Measurements from ENCODE around the gene TAS2R9. TPM values are rescaled to one million over a fixed set of nuclear protein-coding genes. Genes with fewer than 3 reads are reported as not detected.

Gene TAS2R9
- total RNA-seq, 2 experiments from 2014 or later = not detected

GRCh38 chr12:10779103-10779502 lies 30.9 kb downstream of the TAS2R9 start:
- ChIA-PET POLR2A (interaction anchor here (0.7 to 1.1 kb wide), 2 partner anchors 14 to 405 kb away, joined by 3 to 4 read pairs; no protein-coding TSS in a partner anchor), CTCF (ENCODE audit: unreplicated experiment) (no interaction called here)
- no peaks in the 10 kb centered on the region for H3K36me3 ChIP-seq (ENCODE audit: insufficient read depth, low read length)
- H3K9me2 ChIP-seq (ENCODE audit: insufficient read depth, low read length) = no peaks in the 10 kb centered on the region
- H3K79me2 ChIP-seq (ENCODE audit: insufficient read depth, low read depth, low read length) = no peaks in the 10 kb centered on the region
- TF ChIP-seq CTCF (conservative IDR thresholded peaks at IDR 0.05; ENCODE audit: low read length) = no peak
- TF ChIP-seq EZH2phosphoT487 (IDR thresholded peaks at IDR 0.05; ENCODE audit: borderline replicate concordance, low read depth, low read length) = no peak
- BruUV-seq (replicated peaks) = no TSS peak
- H3K27ac ChIP-seq (ENCODE audit: low read depth, low read length, poor library complexity, severe bottlenecking) = no peak overlapping the region
- H3K4me1 ChIP-seq (ENCODE audit: insufficient read depth, low read length, poor library complexity, severe bottlenecking) = no peaks in the 10 kb centered on the region
- H4K20me1 ChIP-seq (ENCODE audit: insufficient read depth, low read length) = no peaks in the 10 kb centered on the region
- intact Hi-C loops (cut with micrococcal nuclease; ENCODE audit: unreplicated experiment) = no loop called here
- H3K4me2 ChIP-seq (ENCODE audit: low read length) = no peak overlapping the region
- no peak for DNase-seq (ENCODE audit: low spot score)
- no peaks in the 10 kb centered on the region for H3K9me3 ChIP-seq (ENCODE audit: low read length)
- no peak overlapping the region for H2AFZ ChIP-seq (ENCODE audit: low read length)
- H3K4me3 ChIP-seq (ENCODE audit: low read depth, low read length, poor library complexity, severe bottlenecking) = no peak overlapping the region

- ChIA-PET POLR2A (interaction anchor here (0.6 to 1.2 kb wide), 4 partner anchors 11 to 1505 kb away, joined by 3 to 4 read pairs (median 4); no protein-coding TSS in a partner anchor), CTCF (ENCODE audit: unreplicated experiment) (no interaction called here)
- Histone ChIP-seq H3K27ac (ENCODE audit: low read depth, low read length, poor library complexity, severe bottlenecking) (no peak overlapping the region), H4K20me1 (ENCODE audit: insufficient read depth, low read length) (no peaks in the 10 kb centered on the region), H3K9me3 (ENCODE audit: low read length) (no peaks in the 10 kb centered on the region), H3K4me1 (ENCODE audit: insufficient read depth, low read length, poor library complexity, severe bottlenecking) (no peaks in the 10 kb centered on the region), H3K4me2 (ENCODE audit: low read length) (no peak overlapping the region), H3K79me2 (ENCODE audit: insufficient read depth, low read depth, low read length) (no peaks in the 10 kb centered on the region), H3K36me3 (ENCODE audit: insufficient read depth, low read length) (no peaks in the 10 kb centered on the region), H3K9me2 (ENCODE audit: insufficient read depth, low read length) (no peaks in the 10 kb centered on the region), H2AFZ (ENCODE audit: low read length) (no peak overlapping the region), H3K4me3 (ENCODE audit: low read depth, low read length, poor library complexity, severe bottlenecking) (no peak overlapping the region)
- no TSS peak for BruUV-seq (replicated peaks)
- TF ChIP-seq EZH2phosphoT487 (IDR thresholded peaks at IDR 0.05; ENCODE audit: borderline replicate concordance, low read depth, low read length) (no peak), CTCF (conservative IDR thresholded peaks at IDR 0.05; ENCODE audit: low read length) (peak; percentile 82)
- peak; percentile 27 for DNase-seq (ENCODE audit: low spot score)
- intact Hi-C loops (cut with micrococcal nuclease; ENCODE audit: unreplicated experiment) = loop anchor here (1.0 to 2.0 kb wide), 2 partner anchors 428 to 716 kb away; no protein-coding TSS in a partner anchor
Observed at GRCh38 chr12:10771132-10771733, 38.7 kb downstream of the TAS2R9 start.

GRCh38 chr12:10759657-10760056 lies 50.3 kb downstream of the TAS2R9 start:
- POLR2A ChIA-PET = interaction anchor here (0.8 kb wide), 1 partner anchor 11 kb away, joined by 3 read pairs; no protein-coding TSS in a partner anchor
- H4K20me1 ChIP-seq (ENCODE audit: insufficient read depth, low read length) = no peaks in the 10 kb centered on the region
- 0 out of 2 replicates have a peak, but pooled peaks cover 4% of the 10 kb centered on the region for H3K9me3 ChIP-seq (ENCODE audit: low read length)
- CTCF ChIA-PET (ENCODE audit: unreplicated experiment) = no interaction called here
- H3K4me1 ChIP-seq (ENCODE audit: insufficient read depth, low read length, poor library complexity, severe bottlenecking) = no peaks in the 10 kb centered on the region
- no peak overlapping the region for H2AFZ ChIP-seq (ENCODE audit: low read length)
- DNase-seq (ENCODE audit: low spot score) = no peak
- H3K4me2 ChIP-seq (ENCODE audit: low read length) = no peak overlapping the region
- no peaks in the 10 kb centered on the region for H3K9me2 ChIP-seq (ENCODE audit: insufficient read depth, low read length)
- intact Hi-C loops (cut with micrococcal nuclease; ENCODE audit: unreplicated experiment) = no loop called here
- no peaks in the 10 kb centered on the region for H3K36me3 ChIP-seq (ENCODE audit: insufficient read depth, low read length)
- TF ChIP-seq CTCF (conservative IDR thresholded peaks at IDR 0.05; ENCODE audit: low read length) (no peak), EZH2phosphoT487 (IDR thresholded peaks at IDR 0.05; ENCODE audit: borderline replicate concordance, low read depth, low read length) (no peak)
- no TSS peak for BruUV-seq (replicated peaks)
- no peak overlapping the region for H3K4me3 ChIP-seq (ENCODE audit: low read depth, low read length, poor library complexity, severe bottlenecking)
- H3K27ac ChIP-seq (ENCODE audit: low read depth, low read length, poor library complexity, severe bottlenecking) = no peak overlapping the region
- H3K79me2 ChIP-seq (ENCODE audit: insufficient read depth, low read depth, low read length) = no peaks in the 10 kb centered on the region

All from OCI-LY7 (cell line).